GM12878 (cell line): ENCODE results near the gene SORT1. TPM values are rescaled to one million over a fixed set of nuclear protein-coding genes. Genes with fewer than 3 reads are reported as not detected.

Experiments used
- BCLAF1 ChIP-seq: fragments of 450-650 bp; IDR thresholded peaks from 2 replicates; pipeline ENCODE4 v1.6.1; 2017; ENCODE audit warnings: antibody characterized with exemption, mild to moderate bottlenecking, moderate library complexity
- CREB1 ChIP-seq: IDR thresholded peaks from 2 replicates; pipeline ENCODE4 v1.6.1; 2012; ENCODE audit warnings: low read depth, mild to moderate bottlenecking, inconsistent platforms
- E4F1 ChIP-seq: fragments of 450-650 bp; IDR thresholded peaks from 2 replicates; pipeline ENCODE4 v1.6.1; 2018; ENCODE audit warnings: borderline replicate concordance, mild to moderate bottlenecking; ENCODE audit not compliant: partially characterized antibody
- EED ChIP-seq: sonication (generic); IDR thresholded peaks from 2 replicates; pipeline ENCODE4 v1.6.1; 2016; ENCODE audit warnings: antibody characterized with exemption, low read depth
- EGR1 ChIP-seq, 2 experiments: IDR thresholded peaks; 1 replicate in 1 of 2; 2 replicates in 1 of 2; pipeline ENCODE4 v1.6.1; 2011 to 2012; ENCODE audit warnings: low read depth in 2 of 2, low read length in 2 of 2, borderline replicate concordance in 1 of 2, mild to moderate bottlenecking in 1 of 2, moderate library complexity in 1 of 2
- ELK1 ChIP-seq: IDR thresholded peaks from 2 replicates; pipeline ENCODE4 v1.6.1; 2012; ENCODE audit warnings: low read depth, low read length, improper control_type of control experiment
- ETV6 ChIP-seq, 2 experiments: fragments of 450-650 bp in 1 of 2; IDR thresholded peaks in 1 of 2; conservative IDR thresholded peaks in 1 of 2; 2 replicates each; pipeline ENCODE4 v1.6.1; 2014; ENCODE audit warnings: antibody characterized with exemption in 1 of 2, borderline replicate concordance in 1 of 2, low read depth in 1 of 2, mild to moderate bottlenecking in 1 of 2, moderate library complexity in 1 of 2
- HDGF ChIP-seq: fragments of 450-650 bp; IDR thresholded peaks from 2 replicates; pipeline ENCODE4 v1.6.1; 2016; ENCODE audit warnings: antibody characterized with exemption
- KAT2A ChIP-seq: conservative IDR thresholded peaks from 2 replicates; pipeline ENCODE4 v1.6.1; 2011; ENCODE audit warnings: low read depth, low read length; ENCODE audit not compliant: control insufficient read depth
- MEF2A ChIP-seq: IDR thresholded peaks from 2 replicates; pipeline ENCODE4 v1.6.1; 2011; ENCODE audit warnings: low read depth, mild to moderate bottlenecking, low read length, moderate library complexity; ENCODE audit not compliant: insufficient read depth
- PBX3 ChIP-seq: IDR thresholded peaks from 2 replicates; pipeline ENCODE4 v1.6.1; 2011; ENCODE audit warnings: mild to moderate bottlenecking, low read depth, low read length, moderate library complexity; ENCODE audit not compliant: insufficient replicate concordance
- PKNOX1 ChIP-seq: fragments of 450-650 bp; IDR thresholded peaks from 2 replicates; pipeline ENCODE4 v1.6.1; 2016; ENCODE audit warnings: mild to moderate bottlenecking
- SP1 ChIP-seq: IDR thresholded peaks from one replicate; pipeline ENCODE4 v1.6.1; 2011; ENCODE audit warnings: low read depth, low read length
- SRF ChIP-seq, 2 experiments: IDR thresholded peaks; 2 replicates each; pipeline ENCODE4 v1.6.1; 2011; ENCODE audit warnings: low read depth in 2 of 2, low read length in 2 of 2, mild to moderate bottlenecking in 1 of 2, moderate library complexity in 1 of 2
- SUPT20H ChIP-seq: IDR thresholded peaks from 2 replicates; pipeline ENCODE4 v1.6.1; 2011; ENCODE audit warnings: low read depth, mild to moderate bottlenecking, low read length, moderate library complexity, borderline replicate concordance; ENCODE audit not compliant: control insufficient read depth
- YBX1 ChIP-seq: fragments of 450-650 bp; IDR thresholded peaks from 2 replicates; pipeline ENCODE4 v1.6.1; 2016; ENCODE audit warnings: antibody characterized with exemption
- ZBTB33 ChIP-seq: fragments of 450-650 bp; IDR thresholded peaks from 2 replicates; pipeline ENCODE4 v1.6.1; 2017; ENCODE audit warnings: mild to moderate bottlenecking
- ZNF274 ChIP-seq: IDR thresholded peaks from one replicate; pipeline ENCODE4 v1.8.0; 2011; ENCODE audit not compliant: insufficient read length, insufficient read depth
- ZZZ3 ChIP-seq: IDR thresholded peaks from 2 replicates; pipeline ENCODE4 v1.6.1; 2011; ENCODE audit warnings: low read depth; ENCODE audit not compliant: control insufficient read depth, insufficient read length
- polyA plus RNA-seq, 11 experiments: library from polyadenylated mRNA; depleted of rRNA in 4 of 11; unstranded in 6 of 11; stranded (reverse) in 5 of 11; fragments of >200 nt; fragmentation: Nextera tagmentation in 4 of 11; fragmentation: Illumina TruSeq in 1 of 11; extraction: Ambion mirVana in 4 of 11; extraction: Trizol in 1 of 11; gene quantifications; 1 replicate in 1 of 11; 2 replicates in 10 of 11; pipeline versions ENCODE4 v1.2.1 to v1.2.3, GENCODE V29; 2011 to 2016; ENCODE audit warnings: inconsistent platforms in 2 of 11, missing spikeins in 2 of 11, low read depth in 1 of 11
- total RNA-seq, 4 experiments: library from RNA; depleted of rRNA in 3 of 4; stranded (reverse); fragments of >200 nt in 3 of 4; fragmentation: Illumina TruSeq in 1 of 4; extraction: Trizol in 1 of 4; gene quantifications; 2 replicates each; pipeline versions ENCODE4 v1.2.1 to v1.2.3, GENCODE V29; 2013 to 2021

Gene SORT1
- total and polyA plus RNA-seq, 10 of the 15 experiments (the other 5 are each of a cell fraction or from before 2014, with no cell fraction given) = 0.06 to 1.9 (median 0.33) TPM; not detected in 1

GRCh38 chr1:109391626-109392025 lies 6.1 kb downstream of the SORT1 start (continued):
- TF ChIP-seq BCLAF1 (no peak), PKNOX1 (no peak), ETV6 (conservative IDR thresholded peaks at IDR 0.05 in 1 of 2, IDR thresholded peaks at IDR 0.05 in 1 of 2; ENCODE audit: borderline replicate concordance in 1 of 2, low read depth in 1 of 2) (no peak), ZBTB33 (no peak), KAT2A (no peak), SP1 (no peak), ZZZ3 (no peak), HDGF (no peak), MEF2A (peak; percentile 95), YBX1 (no peak), EGR1 (IDR thresholded peaks at IDR 0.05; ENCODE audit: borderline replicate concordance in 1 of 2, low read depth in 2 of 2, low read length in 2 of 2) (no peak), ZNF274 (no peak), SUPT20H (no peak), ELK1 (no peak), PBX3 (no peak), EED (peak; percentile 54; the same call in 1 of the 2 replicates), CREB1 (peak; percentile 38; the same call in 1 of the 2 replicates), SRF (IDR thresholded peaks at IDR 0.05; ENCODE audit: low read depth in 2 of 2, low read length in 2 of 2) (no peak), E4F1 (no peak)
